ENCODE results near the gene TSPAN18.

The TSPAN18 gene

DNA sequence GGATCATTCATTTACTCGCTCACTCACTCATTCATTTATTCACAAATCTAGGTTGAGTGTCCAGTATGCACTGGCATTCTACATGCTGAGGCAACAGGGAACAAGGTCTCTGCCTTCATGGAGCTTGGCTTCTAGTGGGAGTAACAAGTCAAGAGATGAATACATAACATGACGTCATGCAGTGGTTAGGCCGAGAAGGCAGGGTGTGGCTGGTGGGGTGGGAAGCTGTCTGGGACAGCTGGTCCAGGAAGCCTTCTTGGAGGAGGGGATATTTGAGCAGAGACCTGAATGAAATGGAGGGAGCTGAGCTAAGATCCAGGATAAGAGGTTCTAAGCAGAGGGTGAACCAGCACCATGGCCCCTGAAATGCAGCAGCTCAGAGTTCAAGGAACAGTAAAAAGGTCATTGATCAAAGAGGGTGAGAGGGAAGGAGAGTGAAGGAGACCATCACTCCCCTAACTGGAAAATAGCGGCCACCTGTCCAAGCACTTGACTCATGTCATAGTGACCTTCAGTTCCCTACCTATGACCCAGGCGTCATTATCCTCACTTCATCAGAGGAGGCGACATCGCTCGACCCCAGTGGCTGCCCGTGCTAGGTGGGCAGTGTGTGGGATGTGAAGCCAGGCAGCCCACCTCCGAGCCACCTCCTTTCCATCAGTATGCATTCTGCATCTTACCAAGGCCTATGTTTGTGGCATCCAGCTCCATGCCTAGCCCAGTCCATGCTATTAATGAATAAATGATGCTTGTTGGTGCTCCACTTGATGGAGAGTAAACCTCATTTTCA, 105.0 kb downstream of the TSPAN18 start:
- no peak overlapping the region for H3K4me2 ChIP-seq (ENCODE audit: low read length)
- H3K4me1 ChIP-seq (ENCODE audit: low read length), result no peaks in the 10 kb centered on the region
- H3K9ac ChIP-seq (ENCODE audit: low read length), result no peak overlapping the region
- no peak overlapping the region for H3K27ac ChIP-seq (ENCODE audit: low read length)
- H3K9me3 ChIP-seq (ENCODE audit: insufficient read depth, low read length), result no peaks in the 10 kb centered on the region
- no peak overlapping the region for H2AFZ ChIP-seq (ENCODE audit: low read depth, low read length)
- no peaks in the 10 kb centered on the region for H3K36me3 ChIP-seq (replicated peaks; ENCODE audit: low read depth, low read length)
- no peak overlapping the region for H3K4me3 ChIP-seq (ENCODE audit: low read length)
- H4K20me1 ChIP-seq (ENCODE audit: insufficient read depth, low read length), result no peaks in the 10 kb centered on the region
- H3K27me3 ChIP-seq (ENCODE audit: low read depth, low read length), result peaks cover 13% of the 10 kb centered on the region; the same call in 1 of the 2 replicates
- H3K79me2 ChIP-seq (ENCODE audit: low read length), result no peaks in the 10 kb centered on the region
- no peak for TF ChIP-seq EZH2phosphoT487 (IDR thresholded peaks at IDR 0.05; ENCODE audit: low read depth)
- TF ChIP-seq, protein P1, sequence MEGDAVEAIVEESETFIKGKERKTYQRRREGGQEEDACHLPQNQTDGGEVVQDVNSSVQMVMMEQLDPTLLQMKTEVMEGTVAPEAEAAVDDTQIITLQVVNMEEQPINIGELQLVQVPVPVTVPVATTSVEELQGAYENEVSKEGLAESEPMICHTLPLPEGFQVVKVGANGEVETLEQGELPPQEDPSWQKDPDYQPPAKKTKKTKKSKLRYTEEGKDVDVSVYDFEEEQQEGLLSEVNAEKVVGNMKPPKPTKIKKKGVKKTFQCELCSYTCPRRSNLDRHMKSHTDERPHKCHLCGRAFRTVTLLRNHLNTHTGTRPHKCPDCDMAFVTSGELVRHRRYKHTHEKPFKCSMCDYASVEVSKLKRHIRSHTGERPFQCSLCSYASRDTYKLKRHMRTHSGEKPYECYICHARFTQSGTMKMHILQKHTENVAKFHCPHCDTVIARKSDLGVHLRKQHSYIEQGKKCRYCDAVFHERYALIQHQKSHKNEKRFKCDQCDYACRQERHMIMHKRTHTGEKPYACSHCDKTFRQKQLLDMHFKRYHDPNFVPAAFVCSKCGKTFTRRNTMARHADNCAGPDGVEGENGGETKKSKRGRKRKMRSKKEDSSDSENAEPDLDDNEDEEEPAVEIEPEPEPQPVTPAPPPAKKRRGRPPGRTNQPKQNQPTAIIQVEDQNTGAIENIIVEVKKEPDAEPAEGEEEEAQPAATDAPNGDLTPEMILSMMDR (IDR thresholded peaks at IDR 0.05; ENCODE audit: low read depth, low read length), result no peak

- H4K20me1 ChIP-seq (ENCODE audit: insufficient read depth, low read length), result no peaks in the 10 kb centered on the region
- no peak overlapping the region for H3K4me3 ChIP-seq (ENCODE audit: low read length)
- peaks cover 18% of the 10 kb centered on the region; the same call in 1 of the 2 replicates for H3K27me3 ChIP-seq (ENCODE audit: low read depth, low read length)
- H3K4me1 ChIP-seq (ENCODE audit: low read length), result no peaks in the 10 kb centered on the region
- TF ChIP-seq, protein P1 (IDR thresholded peaks at IDR 0.05; ENCODE audit: low read depth, low read length), result no peak
- TF ChIP-seq EZH2phosphoT487 (IDR thresholded peaks at IDR 0.05; ENCODE audit: low read depth), result no peak
- no peak overlapping the region for H2AFZ ChIP-seq (ENCODE audit: low read depth, low read length)
- no peak overlapping the region for H3K9ac ChIP-seq (ENCODE audit: low read length)
- peaks cover 4% of the 10 kb centered on the region; the same call in 1 of the 2 replicates for H3K9me3 ChIP-seq (ENCODE audit: insufficient read depth, low read length)
- H3K27ac ChIP-seq (ENCODE audit: low read length), result no peak overlapping the region
- H3K79me2 ChIP-seq (ENCODE audit: low read length), result no peaks in the 10 kb centered on the region
- H3K4me2 ChIP-seq (ENCODE audit: low read length), result no peak overlapping the region
- no peaks in the 10 kb centered on the region for H3K36me3 ChIP-seq (replicated peaks; ENCODE audit: low read depth, low read length)
Measured at GRCh38 chr11:44832452-44832851, 105.7 kb downstream of the TSPAN18 start.

DNA sequence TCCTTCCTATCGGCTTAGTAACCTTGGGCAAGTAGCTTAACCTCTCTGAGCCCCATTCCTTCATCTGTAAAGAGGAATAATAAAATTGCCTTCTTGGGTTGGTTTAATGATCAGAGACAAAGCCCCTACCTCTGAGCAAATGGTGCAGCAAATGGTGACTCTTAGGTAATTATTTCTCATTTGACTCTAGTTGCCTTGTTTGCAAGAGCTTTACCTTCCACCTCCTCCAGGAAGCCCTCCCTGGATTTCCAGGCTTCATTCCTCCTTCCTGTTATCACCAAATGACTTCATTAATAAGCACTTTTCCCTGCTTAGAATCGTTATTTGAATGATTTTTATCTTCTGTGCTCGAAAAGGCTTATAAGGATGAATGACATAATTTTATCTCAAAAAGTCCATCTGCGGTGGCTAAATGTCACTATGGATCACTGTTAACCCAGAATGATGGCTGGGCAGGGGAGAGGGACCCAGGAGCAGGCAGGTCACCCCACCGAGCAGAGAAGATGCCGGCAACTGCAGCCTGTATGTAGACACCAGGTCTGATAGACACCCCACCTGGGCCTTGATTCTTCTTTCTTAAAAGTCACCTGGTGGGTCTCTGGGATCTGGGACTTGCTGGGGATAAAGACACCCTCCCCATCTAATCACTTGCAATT, 106.6 kb downstream of the TSPAN18 start:
- Histone ChIP-seq H4K20me1 (ENCODE audit: insufficient read depth, low read length) (no peaks in the 10 kb centered on the region), H3K4me2 (ENCODE audit: low read length) (no peak overlapping the region), H3K9me3 (ENCODE audit: insufficient read depth, low read length) (peaks cover 4% of the 10 kb centered on the region; the same call in 1 of the 2 replicates), H3K27me3 (ENCODE audit: low read depth, low read length) (peaks cover 18% of the 10 kb centered on the region; the same call in 1 of the 2 replicates), H3K36me3 (replicated peaks; ENCODE audit: low read depth, low read length) (no peaks in the 10 kb centered on the region), H3K79me2 (ENCODE audit: low read length) (no peaks in the 10 kb centered on the region), H3K4me1 (ENCODE audit: low read length) (no peaks in the 10 kb centered on the region), H3K27ac (ENCODE audit: low read length) (no peak overlapping the region), H3K4me3 (ENCODE audit: low read length) (no peak overlapping the region), H3K9ac (ENCODE audit: low read length) (no peak overlapping the region), H2AFZ (ENCODE audit: low read depth, low read length) (no peak overlapping the region)
- TF ChIP-seq EZH2phosphoT487 (IDR thresholded peaks at IDR 0.05; ENCODE audit: low read depth), result no peak
- TF ChIP-seq, protein P1 (IDR thresholded peaks at IDR 0.05; ENCODE audit: low read depth, low read length), result no peak

GRCh38 chr11:44833877-44834452, 107.2 kb downstream of the TSPAN18 start:
- TF ChIP-seq EZH2phosphoT487 (IDR thresholded peaks at IDR 0.05; ENCODE audit: low read depth), result no peak
- TF ChIP-seq, protein P1 (IDR thresholded peaks at IDR 0.05; ENCODE audit: low read depth, low read length), result no peak

More at GRCh38 chr11:44833877-44834452, 107.2 kb downstream of the TSPAN18 start:
- Histone ChIP-seq H3K9me3 (ENCODE audit: insufficient read depth, low read length) (peaks cover 4% of the 10 kb centered on the region; the same call in 1 of the 2 replicates), H2AFZ (ENCODE audit: low read depth, low read length) (no peak overlapping the region), H3K4me2 (ENCODE audit: low read length) (no peak overlapping the region), H3K4me3 (ENCODE audit: low read length) (no peak overlapping the region), H3K4me1 (ENCODE audit: low read length) (no peaks in the 10 kb centered on the region), H3K27me3 (ENCODE audit: low read depth, low read length) (peaks cover 18% of the 10 kb centered on the region; the same call in 1 of the 2 replicates), H4K20me1 (ENCODE audit: insufficient read depth, low read length) (no peaks in the 10 kb centered on the region), H3K27ac (ENCODE audit: low read length) (no peak overlapping the region), H3K36me3 (replicated peaks; ENCODE audit: low read depth, low read length) (no peaks in the 10 kb centered on the region), H3K9ac (ENCODE audit: low read length) (no peak overlapping the region), H3K79me2 (ENCODE audit: low read length) (no peaks in the 10 kb centered on the region)

All from OCI-LY3 (cell line).